D721Med (cell line): ENCODE measurements around the gene SPATA6L.

Source experiments
- DNase-seq: peaks from one replicate; pipeline ENCODE4 v3.0.0; 2011; ENCODE audit warnings: low spot score; ENCODE audit not compliant: insufficient read length
- FAIRE-seq: peaks from 2 replicates; lab custom pipeline; 2011; peaks lifted over from hg19 to GRCh38; lab: Jason Lieb, UNC
- TF ChIP-seq, protein P1 (sequence below): IDR thresholded peaks from 2 replicates; pipeline ENCODE4 v1.5.1; 2012; ENCODE audit warnings: mild to moderate bottlenecking, control low read depth; ENCODE audit not compliant: insufficient read depth; ENCODE audit errors: missing control alignments

Gene SPATA6L

DNA sequence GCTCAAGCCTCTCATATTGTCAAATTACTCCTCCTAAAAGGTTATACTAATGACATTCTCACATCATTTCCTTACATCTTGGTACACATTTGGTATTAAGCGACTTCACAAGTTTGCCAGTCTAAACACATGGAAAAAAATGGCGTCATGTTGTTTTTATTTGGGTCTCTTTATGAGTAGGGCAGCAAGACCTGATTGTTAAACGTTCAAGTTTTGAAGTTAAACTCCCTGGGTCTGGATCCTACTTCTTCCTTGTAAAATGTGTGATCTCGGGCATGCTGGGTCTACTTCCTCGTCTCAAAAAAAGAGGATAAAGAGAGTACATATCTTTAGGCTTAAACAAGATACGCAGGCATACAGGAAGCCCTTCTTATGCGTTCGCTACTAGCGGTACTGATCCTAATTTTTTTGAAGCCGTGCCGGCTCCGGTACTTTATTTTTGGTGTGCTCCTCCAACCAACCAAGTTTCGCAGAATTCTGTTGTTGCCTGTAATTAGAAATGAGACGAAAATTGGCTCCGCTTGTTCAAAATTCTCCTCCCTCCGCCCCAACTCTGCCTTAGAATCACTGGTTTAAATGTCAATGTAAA, 12.5 kb upstream of the SPATA6L start:
- DNase-seq (no peak), FAIRE-seq (no peak)

DNA sequence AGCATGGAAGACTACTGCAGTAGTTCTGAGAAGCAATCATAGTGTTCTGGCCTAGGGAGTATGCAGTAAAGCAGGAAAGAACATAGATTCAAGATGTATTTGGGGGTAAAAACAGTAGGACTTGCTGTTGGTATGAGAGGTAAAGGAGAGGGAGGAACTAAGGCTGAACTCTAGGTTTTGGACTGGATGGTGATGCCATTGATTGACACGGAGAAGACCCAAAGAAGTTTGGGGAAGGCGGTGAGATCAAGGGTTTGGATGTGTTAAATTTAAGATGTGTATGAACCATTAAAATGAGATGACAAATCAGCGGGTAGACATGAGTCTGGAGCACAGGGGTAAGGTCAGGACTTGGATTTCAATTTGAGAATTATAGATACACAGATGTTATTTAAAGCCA, 11.1 kb upstream of the SPATA6L start:
- FAIRE-seq: no peak
- TF ChIP-seq, protein P1, sequence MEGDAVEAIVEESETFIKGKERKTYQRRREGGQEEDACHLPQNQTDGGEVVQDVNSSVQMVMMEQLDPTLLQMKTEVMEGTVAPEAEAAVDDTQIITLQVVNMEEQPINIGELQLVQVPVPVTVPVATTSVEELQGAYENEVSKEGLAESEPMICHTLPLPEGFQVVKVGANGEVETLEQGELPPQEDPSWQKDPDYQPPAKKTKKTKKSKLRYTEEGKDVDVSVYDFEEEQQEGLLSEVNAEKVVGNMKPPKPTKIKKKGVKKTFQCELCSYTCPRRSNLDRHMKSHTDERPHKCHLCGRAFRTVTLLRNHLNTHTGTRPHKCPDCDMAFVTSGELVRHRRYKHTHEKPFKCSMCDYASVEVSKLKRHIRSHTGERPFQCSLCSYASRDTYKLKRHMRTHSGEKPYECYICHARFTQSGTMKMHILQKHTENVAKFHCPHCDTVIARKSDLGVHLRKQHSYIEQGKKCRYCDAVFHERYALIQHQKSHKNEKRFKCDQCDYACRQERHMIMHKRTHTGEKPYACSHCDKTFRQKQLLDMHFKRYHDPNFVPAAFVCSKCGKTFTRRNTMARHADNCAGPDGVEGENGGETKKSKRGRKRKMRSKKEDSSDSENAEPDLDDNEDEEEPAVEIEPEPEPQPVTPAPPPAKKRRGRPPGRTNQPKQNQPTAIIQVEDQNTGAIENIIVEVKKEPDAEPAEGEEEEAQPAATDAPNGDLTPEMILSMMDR: no peak

More for the DNA sequence above, 12.5 kb upstream of the SPATA6L start:
- TF ChIP-seq, protein P1: no peak

DNA sequence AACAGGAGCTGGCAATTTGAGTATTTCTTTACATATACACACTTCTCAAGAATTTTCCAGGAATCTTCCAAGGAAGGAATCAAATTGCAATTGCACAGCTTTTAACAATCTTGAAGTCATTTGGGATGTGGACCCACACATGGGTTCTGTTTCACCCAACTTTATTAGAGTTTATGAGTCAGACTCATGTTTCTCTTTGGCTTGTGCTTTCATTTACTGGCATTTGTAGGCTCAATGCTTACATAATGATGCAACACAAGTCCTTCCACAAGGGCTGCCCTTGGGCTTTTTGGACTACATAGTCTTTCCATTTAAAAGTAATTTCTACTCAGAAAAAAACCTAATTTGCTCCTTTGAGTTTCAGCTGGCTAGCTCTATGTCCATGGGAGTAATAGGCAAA, 8.5 kb upstream of the SPATA6L start:
- TF ChIP-seq, protein P1: no peak
- DNase-seq: no peak
- no peak for FAIRE-seq

More for the DNA sequence above, 11.1 kb upstream of the SPATA6L start:
- no peak for DNase-seq

DNA sequence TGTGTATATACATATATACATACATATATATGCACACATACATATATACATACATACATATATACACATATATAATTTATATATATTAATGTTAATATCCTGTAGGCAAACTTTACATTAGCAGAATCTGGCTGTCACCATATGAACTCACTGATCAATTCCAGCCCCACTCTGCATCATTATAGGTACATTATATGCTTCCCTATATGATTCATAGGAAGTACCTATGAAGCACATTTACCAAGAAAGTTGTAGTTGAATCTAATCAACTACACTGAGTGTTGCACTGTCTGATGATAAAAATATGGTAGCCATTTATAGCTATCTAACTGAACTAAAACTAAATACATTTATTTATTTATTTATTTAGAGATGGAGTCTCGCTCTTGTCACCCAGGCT, 5.5 kb upstream of the SPATA6L start:
- DNase-seq: no peak
- no peak for FAIRE-seq
- TF ChIP-seq, protein P1: no peak

DNA sequence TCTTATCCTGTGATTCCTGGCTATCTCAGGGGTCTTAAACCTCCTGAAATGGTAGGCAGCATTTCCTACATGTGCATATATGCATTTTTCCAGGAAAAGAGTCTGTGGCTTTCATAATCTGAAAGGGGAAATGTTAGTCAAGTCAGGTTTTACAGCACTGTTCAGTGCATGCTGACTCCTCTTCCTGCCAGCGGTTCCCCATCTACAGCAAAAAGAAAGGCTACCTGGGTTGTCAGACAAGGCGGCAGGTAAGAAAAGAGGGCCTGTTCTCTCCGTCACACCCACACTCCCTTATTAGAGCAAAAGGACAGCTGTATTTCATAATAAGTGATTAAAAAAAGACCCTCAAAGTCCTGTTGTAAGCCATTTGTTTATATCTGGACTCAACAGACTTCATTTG, 4.3 kb upstream of the SPATA6L start:
- no peak for DNase-seq
- TF ChIP-seq, protein P1: no peak
- no peak for FAIRE-seq

DNA sequence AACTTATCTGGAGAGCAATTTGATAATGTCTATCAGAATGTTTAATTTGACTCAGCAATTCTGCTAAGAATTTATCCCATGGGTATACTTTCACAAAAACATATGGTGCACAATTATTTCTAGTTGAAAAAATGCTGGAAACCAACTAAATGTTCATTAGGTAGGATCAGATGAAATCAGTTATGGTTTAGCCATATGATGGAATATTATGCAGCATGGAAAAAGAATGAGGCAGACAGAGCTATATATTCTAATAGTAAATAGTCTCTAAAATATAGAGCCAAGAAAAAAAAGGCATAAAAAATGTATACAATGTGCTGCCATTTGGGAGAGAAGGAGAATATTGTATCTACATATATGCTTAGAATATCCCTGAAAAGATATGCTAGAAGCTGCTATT, 3.6 kb upstream of the SPATA6L start:
- no peak for DNase-seq
- TF ChIP-seq, protein P1: no peak
- no peak for FAIRE-seq

DNA sequence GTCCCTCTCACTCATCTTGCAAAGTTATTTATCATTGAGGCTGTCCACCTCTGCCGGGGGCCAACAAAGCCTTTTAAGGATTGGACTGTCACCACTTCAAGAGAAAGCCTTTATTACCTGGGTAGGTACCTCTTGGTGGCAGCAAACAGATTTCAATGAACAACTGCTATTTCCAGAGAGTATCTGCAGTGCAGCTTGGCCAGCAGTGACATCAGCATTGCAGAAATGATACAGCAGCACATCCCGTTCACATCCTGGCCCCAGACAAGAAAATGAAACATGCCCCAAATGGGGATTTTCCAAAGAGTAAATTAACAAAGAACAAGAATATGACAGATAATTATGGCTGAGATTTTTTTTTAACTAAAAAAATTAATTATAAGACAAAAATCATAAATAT, 2.3 kb upstream of the SPATA6L start:
- FAIRE-seq: no peak
- TF ChIP-seq, protein P1: no peak

More for the DNA sequence above, 2.3 kb upstream of the SPATA6L start:
- DNase-seq: no peak
